SK-N-SH treated with all-trans-retinoic acid at 6 μM for 48 hours (cell line): Measurements from ENCODE around the gene COL16A1.

ENCODE experiments used
- CSDC2 ChIP-seq: fragments of 250-450 bp; sonication (Bioruptor Pico); IDR thresholded peaks from 2 replicates; pipeline ENCODE4 v1.5.0; 2020; ENCODE audit warnings: mild to moderate bottlenecking, moderate library complexity
- RARB ChIP-seq: fragments of 250-450 bp; sonication (Bioruptor Pico); IDR thresholded peaks from 2 replicates; pipeline ENCODE4 v1.8.0; 2021; ENCODE audit warnings: mild to moderate bottlenecking, moderate library complexity
- ZFP30 ChIP-seq: fragments of 450-650 bp; formaldehyde crosslinking; IDR thresholded peaks from 2 replicates; pipeline ENCODE4 v1.5.0; 2022; ENCODE audit warnings: mild to moderate bottlenecking, moderate library complexity
- ZNF565 ChIP-seq: fragments of 450-650 bp; formaldehyde crosslinking; conservative IDR thresholded peaks from 2 replicates; pipeline ENCODE4 v1.5.0; 2020; ENCODE audit warnings: low read depth, mild to moderate bottlenecking, moderate library complexity
- ZNF70 ChIP-seq: fragments of 450-650 bp; formaldehyde crosslinking; IDR thresholded peaks from 2 replicates; pipeline ENCODE4 v1.5.0; 2020; ENCODE audit warnings: mild to moderate bottlenecking, moderate library complexity
- TF ChIP-seq, protein P1 (sequence below): fragments of 250-450 bp; sonication (Bioruptor Pico); IDR thresholded peaks from 2 replicates; pipeline ENCODE4 v1.8.0; 2020; ENCODE audit warnings: mild to moderate bottlenecking, moderate library complexity, borderline replicate concordance
- TF ChIP-seq, protein P2 (sequence below): fragments of 250-450 bp; sonication (Bioruptor Pico); IDR thresholded peaks from 2 replicates; pipeline ENCODE4 v1.8.0; 2021; ENCODE audit warnings: low read depth, mild to moderate bottlenecking, moderate library complexity, borderline replicate concordance
- TF ChIP-seq, protein P3 (sequence below): fragments of 250-450 bp; sonication (Bioruptor Pico); IDR thresholded peaks from 2 replicates; pipeline ENCODE4 v1.5.1; 2021; ENCODE audit warnings: mild to moderate bottlenecking, moderate library complexity

DNA sequence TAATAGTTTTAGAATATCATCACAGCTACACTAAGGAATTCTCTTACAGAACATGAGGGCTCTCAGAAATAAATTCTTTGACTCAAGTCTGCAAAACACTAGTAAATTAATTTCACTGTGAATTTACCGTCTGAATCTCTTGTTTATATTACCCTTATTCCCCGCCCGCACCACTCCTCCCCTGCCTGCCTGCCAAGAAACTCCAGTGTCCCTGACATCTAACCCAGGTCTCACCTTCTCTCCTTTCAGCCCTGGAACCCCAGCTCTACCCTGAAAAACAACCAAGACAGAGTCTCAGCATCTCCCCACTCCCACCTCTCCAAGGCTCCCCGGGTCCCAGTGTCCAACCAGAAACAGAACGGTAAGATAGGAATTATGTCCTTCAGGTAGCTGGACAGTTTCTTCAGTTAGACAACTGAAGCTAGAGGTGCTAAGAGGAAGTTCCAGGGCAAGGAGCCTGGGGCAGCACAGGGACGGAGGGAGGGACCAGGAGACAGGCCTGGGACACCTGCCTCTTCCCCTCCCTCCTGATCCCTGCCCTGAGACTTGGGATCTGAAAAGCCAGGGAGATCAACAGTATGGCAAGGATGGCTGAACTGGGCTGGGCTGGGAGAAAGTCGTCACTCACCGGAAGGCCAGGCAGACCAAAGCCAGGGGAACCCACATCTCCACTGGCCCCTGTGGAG is 15.4 kb downstream of the COL16A1 start:
- TF ChIP-seq RARB (no peak), ZFP30 (CRISPR knock-in tag) (no peak), ZNF70 (CRISPR knock-in tag) (no peak), ZNF565 (CRISPR knock-in tag) (no peak), CSDC2 (no peak)
- TF ChIP-seq, protein P1, sequence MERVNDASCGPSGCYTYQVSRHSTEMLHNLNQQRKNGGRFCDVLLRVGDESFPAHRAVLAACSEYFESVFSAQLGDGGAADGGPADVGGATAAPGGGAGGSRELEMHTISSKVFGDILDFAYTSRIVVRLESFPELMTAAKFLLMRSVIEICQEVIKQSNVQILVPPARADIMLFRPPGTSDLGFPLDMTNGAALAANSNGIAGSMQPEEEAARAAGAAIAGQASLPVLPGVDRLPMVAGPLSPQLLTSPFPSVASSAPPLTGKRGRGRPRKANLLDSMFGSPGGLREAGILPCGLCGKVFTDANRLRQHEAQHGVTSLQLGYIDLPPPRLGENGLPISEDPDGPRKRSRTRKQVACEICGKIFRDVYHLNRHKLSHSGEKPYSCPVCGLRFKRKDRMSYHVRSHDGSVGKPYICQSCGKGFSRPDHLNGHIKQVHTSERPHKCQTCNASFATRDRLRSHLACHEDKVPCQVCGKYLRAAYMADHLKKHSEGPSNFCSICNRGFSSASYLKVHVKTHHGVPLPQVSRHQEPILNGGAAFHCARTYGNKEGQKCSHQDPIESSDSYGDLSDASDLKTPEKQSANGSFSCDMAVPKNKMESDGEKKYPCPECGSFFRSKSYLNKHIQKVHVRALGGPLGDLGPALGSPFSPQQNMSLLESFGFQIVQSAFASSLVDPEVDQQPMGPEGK (CRISPR knock-in tag): no peak
- TF ChIP-seq, protein P2, sequence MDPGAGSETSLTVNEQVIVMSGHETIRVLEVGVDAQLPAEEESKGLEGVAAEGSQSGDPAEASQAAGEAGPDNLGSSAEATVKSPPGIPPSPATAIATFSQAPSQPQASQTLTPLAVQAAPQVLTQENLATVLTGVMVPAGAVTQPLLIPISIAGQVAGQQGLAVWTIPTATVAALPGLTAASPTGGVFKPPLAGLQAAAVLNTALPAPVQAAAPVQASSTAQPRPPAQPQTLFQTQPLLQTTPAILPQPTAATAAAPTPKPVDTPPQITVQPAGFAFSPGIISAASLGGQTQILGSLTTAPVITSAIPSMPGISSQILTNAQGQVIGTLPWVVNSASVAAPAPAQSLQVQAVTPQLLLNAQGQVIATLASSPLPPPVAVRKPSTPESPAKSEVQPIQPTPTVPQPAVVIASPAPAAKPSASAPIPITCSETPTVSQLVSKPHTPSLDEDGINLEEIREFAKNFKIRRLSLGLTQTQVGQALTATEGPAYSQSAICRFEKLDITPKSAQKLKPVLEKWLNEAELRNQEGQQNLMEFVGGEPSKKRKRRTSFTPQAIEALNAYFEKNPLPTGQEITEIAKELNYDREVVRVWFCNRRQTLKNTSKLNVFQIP (CRISPR knock-in tag): no peak
- TF ChIP-seq, protein P3, sequence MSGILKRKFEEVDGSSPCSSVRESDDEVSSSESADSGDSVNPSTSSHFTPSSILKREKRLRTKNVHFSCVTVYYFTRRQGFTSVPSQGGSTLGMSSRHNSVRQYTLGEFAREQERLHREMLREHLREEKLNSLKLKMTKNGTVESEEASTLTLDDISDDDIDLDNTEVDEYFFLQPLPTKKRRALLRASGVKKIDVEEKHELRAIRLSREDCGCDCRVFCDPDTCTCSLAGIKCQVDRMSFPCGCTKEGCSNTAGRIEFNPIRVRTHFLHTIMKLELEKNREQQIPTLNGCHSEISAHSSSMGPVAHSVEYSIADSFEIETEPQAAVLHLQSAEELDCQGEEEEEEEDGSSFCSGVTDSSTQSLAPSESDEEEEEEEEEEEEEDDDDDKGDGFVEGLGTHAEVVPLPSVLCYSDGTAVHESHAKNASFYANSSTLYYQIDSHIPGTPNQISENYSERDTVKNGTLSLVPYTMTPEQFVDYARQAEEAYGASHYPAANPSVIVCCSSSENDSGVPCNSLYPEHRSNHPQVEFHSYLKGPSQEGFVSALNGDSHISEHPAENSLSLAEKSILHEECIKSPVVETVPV: no peak
